GM10266 (cell line): ENCODE data around the gene ALPI.
A peak's percentile ranks its signal among the peaks of the same experiment; 100 is the strongest.
"Not testable (repeated sequence)": the region's sequence is repeated elsewhere in the genome, so short reads cannot be mapped to it uniquely, and the experiment has no call there.

Experiments
- DNase-seq: peaks from one replicate; pipeline ENCODE4 v3.0.0; 2012; ENCODE audit errors: extremely low spot score
- TF ChIP-seq, protein P1 (sequence below): IDR thresholded peaks from 2 replicates; pipeline ENCODE4 v1.5.1; 2012; ENCODE audit warnings: mild to moderate bottlenecking, low read depth; ENCODE audit not compliant: control insufficient read depth, insufficient read depth; ENCODE audit errors: missing control alignments

The ALPI gene

DNA sequence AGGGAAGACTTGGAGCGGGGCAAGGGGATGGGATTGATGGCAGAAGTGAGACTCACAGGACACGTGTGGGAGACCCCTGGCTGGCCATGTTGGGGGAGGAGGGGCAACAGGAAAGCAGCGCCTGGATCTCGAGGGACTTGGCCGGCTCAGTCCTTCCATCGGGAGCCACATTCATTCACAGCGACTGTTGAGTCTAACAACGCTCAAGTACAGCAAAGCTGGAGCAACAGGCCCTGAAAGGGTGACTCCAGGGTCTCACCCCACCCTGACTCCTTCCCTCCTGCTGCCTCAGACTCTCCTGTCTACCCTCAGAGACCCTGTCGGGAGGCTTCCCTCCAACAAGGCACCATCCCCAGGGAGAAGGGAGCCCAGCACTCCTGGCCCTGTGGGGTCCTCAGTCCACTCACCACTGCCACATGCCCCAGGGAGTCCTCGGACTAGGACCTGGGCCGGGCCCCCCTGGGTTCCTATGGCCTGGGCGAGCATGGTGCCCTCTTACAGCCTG, 14.8 kb upstream of the ALPI start:
- DNase-seq = no peak

DNA sequence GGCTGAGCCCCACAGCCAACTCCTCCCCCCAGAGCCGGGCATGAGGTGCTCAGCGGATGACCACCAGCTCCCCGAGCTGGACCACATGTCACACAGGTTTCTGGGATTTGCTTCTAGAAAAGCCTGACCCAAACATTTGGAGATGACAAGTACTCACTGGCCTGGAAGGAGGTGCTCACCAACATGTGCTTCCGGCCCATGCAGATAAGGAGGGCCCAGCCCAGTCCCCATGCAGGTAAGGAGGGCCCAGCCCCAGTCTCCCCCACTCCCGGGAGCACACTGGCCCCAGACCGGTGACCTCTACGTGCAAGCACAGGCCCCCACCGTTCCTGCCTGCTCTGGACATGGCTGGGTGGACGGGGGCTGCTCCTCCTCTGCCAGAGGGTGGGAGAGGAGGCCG, 14.0 kb upstream of the ALPI start:
- DNase-seq = not testable (repeated sequence)

More for the DNA sequence above, 14.8 kb upstream of the ALPI start:
- TF ChIP-seq, protein P1, sequence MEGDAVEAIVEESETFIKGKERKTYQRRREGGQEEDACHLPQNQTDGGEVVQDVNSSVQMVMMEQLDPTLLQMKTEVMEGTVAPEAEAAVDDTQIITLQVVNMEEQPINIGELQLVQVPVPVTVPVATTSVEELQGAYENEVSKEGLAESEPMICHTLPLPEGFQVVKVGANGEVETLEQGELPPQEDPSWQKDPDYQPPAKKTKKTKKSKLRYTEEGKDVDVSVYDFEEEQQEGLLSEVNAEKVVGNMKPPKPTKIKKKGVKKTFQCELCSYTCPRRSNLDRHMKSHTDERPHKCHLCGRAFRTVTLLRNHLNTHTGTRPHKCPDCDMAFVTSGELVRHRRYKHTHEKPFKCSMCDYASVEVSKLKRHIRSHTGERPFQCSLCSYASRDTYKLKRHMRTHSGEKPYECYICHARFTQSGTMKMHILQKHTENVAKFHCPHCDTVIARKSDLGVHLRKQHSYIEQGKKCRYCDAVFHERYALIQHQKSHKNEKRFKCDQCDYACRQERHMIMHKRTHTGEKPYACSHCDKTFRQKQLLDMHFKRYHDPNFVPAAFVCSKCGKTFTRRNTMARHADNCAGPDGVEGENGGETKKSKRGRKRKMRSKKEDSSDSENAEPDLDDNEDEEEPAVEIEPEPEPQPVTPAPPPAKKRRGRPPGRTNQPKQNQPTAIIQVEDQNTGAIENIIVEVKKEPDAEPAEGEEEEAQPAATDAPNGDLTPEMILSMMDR = no peak

DNA sequence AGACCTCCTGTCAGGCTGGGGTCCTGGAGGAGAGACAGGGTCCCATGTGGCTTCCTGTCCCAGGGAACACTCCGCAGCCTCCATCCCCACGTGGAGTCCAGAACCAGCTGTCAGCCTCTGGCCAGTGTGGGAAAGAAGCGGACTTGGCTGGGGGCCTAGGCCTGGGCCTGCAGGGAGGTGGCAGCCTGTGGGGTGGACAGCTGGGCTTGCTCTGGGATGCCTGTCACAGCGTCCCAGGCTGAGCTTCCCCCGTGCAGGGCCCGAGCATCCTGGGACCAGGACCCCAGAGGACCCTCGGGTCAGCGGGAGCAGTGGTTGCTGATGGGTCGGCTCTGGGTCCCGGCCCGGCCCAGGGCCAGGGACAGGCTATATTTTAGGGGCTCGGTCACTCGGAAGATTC, 13.5 kb upstream of the ALPI start:
- DNase-seq = not testable (repeated sequence)

DNA sequence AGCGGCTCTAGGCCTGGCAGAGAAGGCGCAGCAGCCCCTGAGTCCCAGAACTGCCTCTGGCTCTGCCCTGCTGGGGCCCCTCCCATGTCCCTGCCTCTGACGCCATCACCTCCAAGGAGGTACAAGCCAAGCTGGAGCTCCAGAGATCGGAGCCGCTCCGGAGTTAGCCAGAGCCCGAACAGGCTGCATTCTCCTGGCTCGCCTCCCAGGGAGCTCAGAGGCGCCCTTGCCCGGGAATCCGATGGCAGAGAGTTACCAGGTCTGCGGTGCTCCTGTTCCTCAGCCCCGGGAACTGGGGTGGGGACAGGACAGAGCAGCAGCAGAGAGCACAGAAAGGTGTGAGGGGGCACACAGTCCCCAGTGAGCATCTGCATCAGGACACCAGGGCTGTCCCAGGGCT, 12.9 kb upstream of the ALPI start:
- DNase-seq = not testable (repeated sequence)

DNA sequence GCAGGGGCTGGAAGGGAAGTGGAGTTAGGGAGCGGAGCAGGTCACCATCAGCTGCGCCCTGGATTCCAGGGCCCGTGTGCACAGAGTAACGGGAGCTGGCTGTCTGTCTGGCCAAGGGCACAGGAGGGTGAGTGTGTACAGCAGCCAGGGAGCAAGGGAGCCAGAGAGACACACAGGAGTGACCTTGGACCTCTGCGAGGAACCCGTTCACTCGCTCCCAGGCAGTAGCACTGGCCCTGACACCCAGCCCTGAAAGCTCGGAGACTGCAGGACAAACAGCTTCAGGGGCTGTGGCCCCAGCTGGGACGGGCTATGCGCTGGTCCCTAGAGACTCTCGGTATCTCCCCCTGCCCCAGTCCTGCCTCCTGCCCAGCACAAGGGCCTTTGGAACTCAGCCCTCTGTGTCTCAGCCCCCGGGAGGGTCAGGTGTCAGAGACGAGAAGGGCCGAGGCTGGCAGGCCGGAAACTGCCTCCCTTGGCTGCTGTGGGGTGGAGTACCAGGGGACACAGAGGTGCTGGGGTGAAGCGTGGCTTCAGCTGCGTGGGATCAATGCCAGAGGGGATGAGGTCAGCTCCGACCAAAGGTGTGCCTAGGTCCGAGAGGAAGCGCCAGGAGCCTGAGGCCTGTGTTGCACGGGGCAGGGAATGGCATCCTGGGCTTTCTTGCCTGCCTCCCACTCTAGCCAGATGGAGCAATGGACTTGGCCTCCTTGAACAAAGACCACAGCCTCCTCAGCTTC, 12.1 kb upstream of the ALPI start:
- not testable (repeated sequence) for DNase-seq

DNA sequence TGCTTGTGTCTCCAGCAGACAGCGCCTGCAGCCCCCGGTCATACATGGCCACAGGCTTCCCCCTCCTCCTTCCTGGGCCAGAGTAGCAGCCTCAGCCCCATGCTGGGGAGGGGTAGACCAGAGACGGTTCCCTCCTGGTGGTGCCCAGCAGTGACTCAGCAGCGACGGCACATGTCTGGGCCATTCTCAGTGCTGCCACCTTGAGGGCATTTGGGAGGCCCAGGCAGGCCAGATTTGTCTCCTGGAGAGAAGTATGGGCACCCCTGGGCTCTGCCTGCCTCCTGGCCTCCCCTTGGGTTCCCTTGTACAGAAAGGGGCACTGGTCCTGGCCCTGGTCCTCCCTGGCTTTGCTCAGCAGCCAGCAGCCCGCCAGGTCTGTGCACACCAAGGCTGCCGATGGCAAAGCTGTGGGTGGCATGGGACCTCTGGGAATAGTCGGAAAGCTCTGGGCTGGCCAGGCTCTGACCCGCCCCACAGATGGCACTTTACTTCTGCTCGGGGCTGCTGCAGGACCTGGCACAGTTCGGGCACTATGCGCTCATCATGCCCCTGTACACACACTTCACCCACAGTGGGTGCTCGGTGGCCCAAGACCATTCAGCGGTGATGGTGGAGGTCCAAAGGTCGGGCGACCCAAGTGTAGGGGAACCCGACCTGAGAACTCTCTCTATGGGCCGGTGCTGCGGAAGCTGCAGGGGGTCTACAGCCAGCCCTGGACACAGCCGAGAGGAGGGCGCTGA, 11.4 kb upstream of the ALPI start:
- DNase-seq = peak; percentile 72
- TF ChIP-seq, protein P1 = peak; percentile 73

DNA sequence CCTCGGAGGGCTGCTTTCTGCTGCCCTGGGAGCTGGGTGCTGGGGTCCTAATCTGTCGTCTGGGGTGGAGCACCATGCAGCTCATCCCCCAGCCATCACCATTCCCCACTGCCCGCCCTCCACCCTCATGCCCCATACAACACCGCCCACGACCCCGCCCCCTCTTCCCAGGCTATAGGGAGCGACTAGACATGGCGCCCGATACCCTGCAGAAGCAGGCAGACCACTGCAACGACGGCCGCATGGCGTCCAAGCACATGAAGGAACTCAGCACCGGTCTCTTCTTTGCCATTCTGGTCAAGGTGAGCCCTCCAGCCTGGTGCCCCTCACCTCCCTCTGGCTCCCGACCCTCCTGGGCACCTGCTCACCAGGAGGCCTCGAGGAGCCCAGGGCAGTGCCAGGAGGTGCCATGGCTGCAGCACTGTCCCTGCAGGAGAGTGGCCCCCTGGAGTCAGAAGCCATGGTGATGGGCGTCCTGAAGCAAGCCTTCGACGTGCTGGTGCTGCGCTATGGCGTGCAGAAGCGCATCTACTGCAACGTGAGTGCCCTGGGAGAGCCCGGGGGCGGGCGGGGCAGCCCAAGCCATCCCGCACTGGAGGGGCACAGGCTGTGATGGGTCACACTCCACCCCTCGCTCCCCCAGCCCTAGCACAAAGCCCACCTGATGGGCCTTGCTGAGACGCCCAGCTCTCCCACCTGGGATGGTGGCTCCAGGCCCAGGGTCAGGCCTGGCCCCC, 10.6 kb upstream of the ALPI start:
- not testable (repeated sequence) for DNase-seq

DNA sequence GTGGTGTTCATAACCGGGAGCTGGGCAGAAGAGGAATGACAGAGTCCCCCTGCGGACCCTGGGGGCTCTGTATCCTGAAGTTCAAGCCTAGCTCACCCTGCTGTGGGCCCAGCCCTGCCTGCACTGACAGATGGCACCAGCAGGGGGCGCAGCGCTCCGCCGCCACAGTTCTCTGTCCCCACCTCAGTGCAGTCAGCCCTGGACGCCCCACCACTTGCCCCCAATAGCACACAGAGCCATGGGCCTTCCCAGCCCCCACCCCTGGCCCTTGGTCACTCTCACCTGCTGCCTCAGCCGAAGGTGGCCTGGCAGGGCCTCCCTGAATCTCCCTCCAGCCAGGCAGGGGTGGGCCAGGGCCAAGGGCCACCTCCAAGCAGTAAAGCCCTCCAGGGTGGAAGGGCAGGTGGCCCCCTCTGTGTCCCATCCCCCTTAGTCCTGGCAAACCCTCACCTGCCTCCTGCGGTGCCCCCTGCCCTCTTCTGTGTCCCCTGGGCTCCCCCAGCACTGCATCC, 9.6 kb upstream of the ALPI start:
- not testable (repeated sequence) for DNase-seq

DNA sequence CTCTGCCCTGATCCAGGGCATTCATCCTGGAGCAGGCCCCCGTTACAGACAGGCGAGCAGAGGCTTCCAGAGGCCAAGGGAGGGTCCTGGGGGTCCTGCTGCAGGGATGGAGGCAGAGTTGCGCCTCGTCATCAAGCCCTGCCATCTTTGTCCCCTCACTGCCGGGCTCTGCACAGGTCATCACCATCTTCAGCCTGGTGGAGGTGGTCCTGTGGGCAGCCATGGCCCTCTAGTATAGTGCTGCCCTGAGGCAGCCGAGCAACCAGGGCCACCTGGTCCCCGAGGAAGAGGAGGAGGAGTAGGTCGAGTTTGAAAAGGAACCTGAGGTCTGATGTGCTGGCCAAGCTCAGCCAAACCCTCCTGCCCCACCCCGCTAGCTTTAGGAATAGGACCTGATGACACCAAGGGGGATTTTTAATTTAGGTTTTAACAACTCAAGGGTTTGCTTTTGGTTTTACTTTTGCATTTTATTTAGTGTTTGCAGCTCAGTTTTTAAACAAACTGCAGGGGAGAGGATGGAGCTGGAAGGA, 8.8 kb upstream of the ALPI start:
- no peak for DNase-seq

More for the DNA sequence above, 8.8 kb upstream of the ALPI start:
- TF ChIP-seq, protein P1 = no peak
